Epithelial cell of umbilical artery (primary cell): ENCODE measurements around the gene ADGRL3. TPM values are rescaled to one million over a fixed set of nuclear protein-coding genes. Genes with fewer than 3 reads are reported as not detected.

Experiments used
- total RNA-seq: library from RNA; depleted of rRNA; stranded (reverse); fragments of >200 nt; gene quantifications from 2 replicates; pipeline ENCODE4 v1.2.3, GENCODE V29; 2014

Gene ADGRL3
- 0.32 TPM in 1 of 2 replicates, not detected in the other for total RNA-seq

DNA sequence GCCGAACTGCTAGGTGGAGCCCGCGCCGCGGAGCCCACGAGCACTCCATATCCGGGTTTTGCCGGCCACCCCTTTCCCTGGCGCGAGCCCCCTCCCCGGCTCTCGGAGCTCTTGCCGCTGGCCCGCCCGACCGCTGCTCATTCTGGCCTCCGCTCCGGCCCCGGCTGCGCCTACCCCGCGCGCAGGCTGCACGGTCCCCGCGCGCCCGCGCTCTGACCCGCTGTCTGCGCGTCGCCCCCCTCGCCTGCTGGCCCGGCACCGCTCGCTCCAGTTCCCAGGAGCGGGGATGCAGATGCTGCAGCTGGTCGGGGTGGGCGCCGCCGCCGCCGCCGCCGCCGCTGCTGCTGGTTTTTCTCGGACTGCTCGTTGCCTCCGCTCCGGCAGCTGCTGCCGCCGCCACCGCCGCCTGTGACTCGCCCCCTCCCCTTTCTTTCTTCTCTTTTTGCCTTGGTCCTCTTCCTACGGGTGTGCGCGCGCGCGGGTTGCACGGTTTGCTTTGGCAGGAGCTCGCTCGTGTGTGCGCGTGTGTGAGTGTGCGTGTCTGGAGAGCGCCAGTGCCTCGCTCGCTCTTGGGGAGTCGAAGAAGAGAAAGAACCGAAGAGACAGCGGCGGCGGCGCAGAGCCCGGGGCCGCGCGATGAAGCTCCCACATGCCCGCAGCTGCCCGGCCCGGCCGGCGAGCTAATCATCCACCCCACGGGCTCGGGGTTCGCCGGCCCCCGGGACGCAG lies at the start of gene ADGRL3:
TSS of gene ADGRL3 (plus strand) at position 140 of the 729 bp plus-strand sequence.

